ENCODE data around the gene RPA1.

RPA1 gene

DNA sequence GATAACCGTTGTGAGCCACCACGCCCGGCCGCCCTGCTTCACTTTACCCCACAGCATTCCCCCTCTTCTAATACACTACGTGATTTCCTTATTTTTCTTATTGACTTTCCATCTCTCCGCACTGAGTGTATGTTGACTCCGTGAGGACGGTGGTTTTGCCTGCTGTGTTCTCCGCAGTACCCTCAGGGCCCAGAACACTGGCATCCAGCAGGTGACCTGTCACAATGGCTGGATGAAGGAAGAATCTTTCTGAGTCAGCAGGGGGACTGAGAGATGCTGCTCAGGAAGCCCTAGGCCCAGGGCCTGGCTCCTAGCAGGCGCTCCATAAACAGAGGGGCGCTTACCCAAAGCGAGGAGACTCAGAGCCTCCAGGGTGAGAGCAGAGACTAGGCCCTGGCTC, 115.8 kb downstream of the RPA1 start:
- Histone ChIP-seq H3K36me3 (no peaks in the 10 kb centered on the region), H3K27ac (no peak overlapping the region), H3K27me3 (ENCODE audit: insufficient read depth, low read depth, severe bottlenecking) (no peaks in the 10 kb centered on the region), H3K9me3 (ENCODE audit: severe bottlenecking) (no peaks in the 10 kb centered on the region), H3K4me3 (ENCODE audit: low read depth, low read length) (no peak overlapping the region)
- no peak for DNase-seq
- TF ChIP-seq, protein P1, sequence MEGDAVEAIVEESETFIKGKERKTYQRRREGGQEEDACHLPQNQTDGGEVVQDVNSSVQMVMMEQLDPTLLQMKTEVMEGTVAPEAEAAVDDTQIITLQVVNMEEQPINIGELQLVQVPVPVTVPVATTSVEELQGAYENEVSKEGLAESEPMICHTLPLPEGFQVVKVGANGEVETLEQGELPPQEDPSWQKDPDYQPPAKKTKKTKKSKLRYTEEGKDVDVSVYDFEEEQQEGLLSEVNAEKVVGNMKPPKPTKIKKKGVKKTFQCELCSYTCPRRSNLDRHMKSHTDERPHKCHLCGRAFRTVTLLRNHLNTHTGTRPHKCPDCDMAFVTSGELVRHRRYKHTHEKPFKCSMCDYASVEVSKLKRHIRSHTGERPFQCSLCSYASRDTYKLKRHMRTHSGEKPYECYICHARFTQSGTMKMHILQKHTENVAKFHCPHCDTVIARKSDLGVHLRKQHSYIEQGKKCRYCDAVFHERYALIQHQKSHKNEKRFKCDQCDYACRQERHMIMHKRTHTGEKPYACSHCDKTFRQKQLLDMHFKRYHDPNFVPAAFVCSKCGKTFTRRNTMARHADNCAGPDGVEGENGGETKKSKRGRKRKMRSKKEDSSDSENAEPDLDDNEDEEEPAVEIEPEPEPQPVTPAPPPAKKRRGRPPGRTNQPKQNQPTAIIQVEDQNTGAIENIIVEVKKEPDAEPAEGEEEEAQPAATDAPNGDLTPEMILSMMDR (IDR thresholded peaks at IDR 0.05; ENCODE audit: low read depth, low read length), result no peak

DNA sequence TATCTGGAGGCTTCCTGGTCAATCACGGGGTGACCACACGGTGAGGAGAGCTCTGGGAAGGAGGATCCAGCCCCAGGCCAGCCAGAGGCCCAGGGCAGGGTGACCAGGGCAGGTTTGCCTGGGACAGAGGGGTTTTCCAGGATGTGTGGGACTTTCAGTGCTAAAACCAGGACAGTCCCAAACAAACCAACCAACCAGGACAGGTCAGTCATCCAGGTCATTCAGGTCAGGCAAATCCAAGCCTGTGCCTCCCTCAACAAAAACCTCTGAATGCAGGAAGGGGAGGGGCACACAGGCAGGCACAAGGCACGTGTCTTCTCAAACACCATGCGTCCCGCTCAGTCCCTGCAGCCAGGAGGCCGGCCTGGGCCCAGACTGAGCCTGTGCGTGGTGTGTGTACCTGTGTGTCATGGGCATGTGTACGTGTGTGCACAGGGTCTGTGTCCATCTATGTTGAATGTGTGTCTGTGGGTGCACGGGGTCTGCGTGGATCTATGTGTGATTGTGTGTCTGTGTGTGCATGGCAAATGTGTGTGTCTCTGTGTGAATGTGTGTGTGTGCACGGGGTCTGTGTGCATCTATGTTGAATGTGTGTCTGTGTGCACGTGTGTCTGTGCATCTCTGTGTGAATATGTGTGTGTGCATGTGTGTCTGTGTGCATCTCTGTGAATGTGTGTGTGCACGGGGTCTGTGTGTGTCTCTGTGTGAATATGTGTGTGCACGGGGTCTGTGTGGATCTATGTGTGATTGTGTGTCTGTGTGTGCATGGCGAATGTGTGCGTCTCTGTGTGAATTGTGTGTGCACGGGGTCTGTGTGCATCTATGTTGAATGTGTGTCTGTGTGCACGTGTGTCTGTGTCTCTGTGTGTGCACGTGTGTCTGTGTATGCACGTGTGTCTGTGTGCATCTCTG, 116.5 kb downstream of the RPA1 start:
- no peak for DNase-seq
- H3K4me3 ChIP-seq (ENCODE audit: low read depth, low read length), result no peak overlapping the region
- TF ChIP-seq, protein P1 (IDR thresholded peaks at IDR 0.05; ENCODE audit: low read depth, low read length), result no peak
- H3K27me3 ChIP-seq (ENCODE audit: insufficient read depth, low read depth, severe bottlenecking), result no peaks in the 10 kb centered on the region
- no peaks in the 10 kb centered on the region for H3K9me3 ChIP-seq (ENCODE audit: severe bottlenecking)
- H3K27ac ChIP-seq, result no peak overlapping the region
- no peaks in the 10 kb centered on the region for H3K36me3 ChIP-seq

DNA sequence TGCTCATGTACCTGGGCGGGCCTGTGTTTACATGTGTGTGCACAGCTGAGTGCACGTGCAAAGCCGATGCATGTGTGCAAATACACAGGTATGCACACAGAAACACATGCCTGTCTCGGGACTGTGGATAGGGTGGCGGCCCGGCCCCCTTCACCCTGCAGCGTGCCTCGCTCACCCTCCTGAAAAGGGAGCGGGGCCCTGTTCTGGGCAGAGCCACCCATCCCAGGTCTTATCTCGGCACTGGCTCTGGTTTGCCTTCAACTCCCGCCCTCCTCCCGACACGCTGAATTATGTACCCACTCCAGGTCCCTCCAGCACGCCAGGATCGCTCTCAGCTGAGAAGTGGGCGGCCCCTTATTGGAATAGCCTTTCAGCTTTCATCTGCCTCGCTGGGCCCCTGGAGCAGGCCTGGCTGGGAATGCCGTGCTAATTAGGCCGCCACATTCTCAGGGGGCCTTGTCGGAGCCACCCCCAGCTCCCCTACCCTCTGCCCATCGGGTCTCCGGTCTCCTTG, 117.5 kb downstream of the RPA1 start:
- Histone ChIP-seq H3K27me3 (ENCODE audit: insufficient read depth, low read depth, severe bottlenecking) (no peaks in the 10 kb centered on the region), H3K27ac (no peak overlapping the region), H3K4me3 (ENCODE audit: low read depth, low read length) (no peak overlapping the region), H3K9me3 (ENCODE audit: severe bottlenecking) (no peaks in the 10 kb centered on the region), H3K36me3 (no peaks in the 10 kb centered on the region)
- DNase-seq, result no peak
- TF ChIP-seq, protein P1 (IDR thresholded peaks at IDR 0.05; ENCODE audit: low read depth, low read length), result no peak

DNA sequence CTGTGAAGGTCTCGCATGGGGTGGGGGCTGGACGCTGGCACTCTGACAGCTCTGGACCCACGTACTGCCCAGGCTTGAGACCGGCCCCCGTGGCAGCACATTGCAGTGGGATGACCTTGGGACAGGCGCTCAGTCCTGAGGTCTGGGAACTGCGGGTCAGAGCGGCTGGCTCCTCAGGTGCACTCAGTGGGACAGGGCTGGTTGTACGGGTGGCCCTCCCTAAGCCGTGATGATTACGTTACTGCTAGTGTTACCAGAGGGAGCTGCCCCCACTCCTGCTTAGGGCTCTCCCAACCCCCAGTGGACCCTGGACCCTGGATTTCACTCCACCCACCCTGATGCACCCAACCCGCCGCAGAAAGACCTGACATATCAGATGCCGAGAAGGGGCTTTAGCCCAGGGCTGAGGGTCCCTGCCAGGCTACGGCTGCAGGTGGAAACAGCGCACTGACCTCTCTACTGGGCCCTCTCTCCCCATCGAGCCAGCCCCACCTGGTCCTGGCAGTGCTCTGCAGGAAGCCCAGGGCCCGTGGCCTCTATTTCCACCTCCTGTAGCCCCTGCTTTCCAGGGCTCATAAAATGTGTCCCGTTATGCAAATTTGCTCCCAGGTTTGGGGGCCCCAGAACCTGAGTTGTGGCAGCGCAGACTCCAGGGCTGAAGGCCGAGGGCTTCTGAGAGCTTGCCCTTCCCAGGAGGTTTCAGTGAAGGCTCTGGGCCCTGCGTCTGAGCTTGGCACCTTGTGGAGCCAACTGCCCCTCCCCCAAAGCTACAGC, 118.1 kb downstream of the RPA1 start:
- Histone ChIP-seq H3K36me3 (no peaks in the 10 kb centered on the region), H3K27me3 (ENCODE audit: insufficient read depth, low read depth, severe bottlenecking) (no peaks in the 10 kb centered on the region), H3K27ac (no peak overlapping the region), H3K4me3 (ENCODE audit: low read depth, low read length) (no peak overlapping the region), H3K9me3 (ENCODE audit: severe bottlenecking) (no peaks in the 10 kb centered on the region)
- DNase-seq, result no peak
- TF ChIP-seq, protein P1 (IDR thresholded peaks at IDR 0.05; ENCODE audit: low read depth, low read length), result no peak

DNA sequence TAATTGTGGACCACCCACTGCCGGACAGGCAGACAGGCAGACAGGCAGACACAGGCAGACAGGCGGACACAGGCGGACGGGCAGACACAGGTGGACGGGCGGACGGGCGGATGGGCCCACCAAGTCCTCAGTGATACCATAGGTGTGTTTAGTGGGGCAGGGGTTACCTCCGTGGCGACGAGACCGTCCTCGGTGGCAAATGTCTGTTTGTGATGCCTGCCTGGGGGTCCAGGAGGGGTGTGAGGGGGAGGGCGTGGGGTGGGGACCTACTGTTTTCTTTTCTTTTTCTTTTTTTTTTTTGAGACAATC, 118.7 kb downstream of the RPA1 start:
- Histone ChIP-seq H3K36me3 (no peaks in the 10 kb centered on the region), H3K9me3 (ENCODE audit: severe bottlenecking) (no peaks in the 10 kb centered on the region), H3K27me3 (ENCODE audit: insufficient read depth, low read depth, severe bottlenecking) (no peaks in the 10 kb centered on the region), H3K4me3 (ENCODE audit: low read depth, low read length) (no peak overlapping the region), H3K27ac (no peak overlapping the region)
- no peak for DNase-seq
- TF ChIP-seq, protein P1 (IDR thresholded peaks at IDR 0.05; ENCODE audit: low read depth, low read length), result no peak
